ENCODE results near the gene OSCAR.
A peak's percentile ranks its signal among the peaks of the same experiment; 100 is the strongest.

OSCAR gene

DNA sequence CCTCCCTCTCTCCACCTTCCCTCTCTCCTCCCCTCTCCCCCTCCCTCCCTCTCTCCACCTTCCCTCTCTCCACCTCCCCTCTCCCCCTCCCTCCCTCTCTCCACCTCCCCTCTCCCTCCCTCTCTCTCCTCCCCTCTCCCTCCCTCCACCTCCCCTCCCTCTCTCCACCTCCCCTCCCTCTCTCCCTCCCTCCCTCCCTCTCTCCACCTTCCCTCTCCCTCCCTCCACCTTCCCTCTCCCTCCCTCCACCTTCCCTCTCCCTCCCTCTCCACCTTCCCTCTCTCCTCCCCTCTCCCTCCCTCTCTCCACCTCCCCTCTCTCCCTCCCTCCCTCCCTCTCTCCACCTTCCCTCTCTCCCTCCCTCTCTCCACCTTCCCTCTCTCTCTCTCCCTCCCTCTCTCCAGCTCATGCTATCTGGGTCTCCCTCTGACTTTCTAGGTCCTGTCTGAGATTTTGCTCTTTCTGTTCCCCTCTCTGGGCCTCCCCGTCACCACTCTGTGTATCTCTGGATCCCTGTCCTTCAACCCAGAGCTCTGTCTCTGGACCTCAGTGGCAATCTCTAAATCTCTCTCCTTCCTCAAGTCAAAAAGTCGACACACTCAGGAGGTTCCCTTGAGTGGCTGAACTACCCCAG lies 33.5 kb upstream of the OSCAR start:
- no peak for DNase-seq
- TF ChIP-seq GATA1 (IDR thresholded peaks at IDR 0.05; ENCODE audit: low read depth, low read length) (no peak), POLR2A (IDR thresholded peaks at IDR 0.05; ENCODE audit: low read length) (no peak)

- peak; percentile 23 to 35 for DNase-seq
- TF ChIP-seq POLR2A (IDR thresholded peaks at IDR 0.05; ENCODE audit: low read length): no peak
- TF ChIP-seq GATA1 (IDR thresholded peaks at IDR 0.05; ENCODE audit: low read depth, low read length): no peak
Measured at GRCh38 chr19:54133312-54133956, 32.8 kb upstream of the OSCAR start.

DNA sequence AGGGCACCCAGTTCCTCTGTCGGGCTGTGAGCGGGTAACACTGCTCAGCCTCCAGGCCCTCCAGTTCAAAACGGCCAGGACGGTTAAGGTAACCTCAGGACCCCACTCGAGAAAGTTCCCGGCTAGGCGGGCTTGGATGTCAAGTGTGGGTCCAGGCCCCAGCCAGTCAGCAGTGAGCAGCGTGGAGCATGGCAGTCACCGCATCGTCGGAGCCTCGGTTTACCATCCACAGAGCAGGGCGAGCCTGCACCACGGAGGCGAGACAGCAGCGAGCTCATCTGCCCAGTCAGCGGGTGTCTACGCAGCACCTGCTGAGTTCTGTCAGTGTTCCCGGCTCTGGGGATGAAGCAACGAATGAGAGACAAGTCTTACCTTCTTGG lies 29.0 kb upstream of the OSCAR start:
- no peak for TF ChIP-seq POLR2A (IDR thresholded peaks at IDR 0.05; ENCODE audit: low read length)
- TF ChIP-seq GATA1 (IDR thresholded peaks at IDR 0.05; ENCODE audit: low read depth, low read length): no peak
- no peak for DNase-seq

DNA sequence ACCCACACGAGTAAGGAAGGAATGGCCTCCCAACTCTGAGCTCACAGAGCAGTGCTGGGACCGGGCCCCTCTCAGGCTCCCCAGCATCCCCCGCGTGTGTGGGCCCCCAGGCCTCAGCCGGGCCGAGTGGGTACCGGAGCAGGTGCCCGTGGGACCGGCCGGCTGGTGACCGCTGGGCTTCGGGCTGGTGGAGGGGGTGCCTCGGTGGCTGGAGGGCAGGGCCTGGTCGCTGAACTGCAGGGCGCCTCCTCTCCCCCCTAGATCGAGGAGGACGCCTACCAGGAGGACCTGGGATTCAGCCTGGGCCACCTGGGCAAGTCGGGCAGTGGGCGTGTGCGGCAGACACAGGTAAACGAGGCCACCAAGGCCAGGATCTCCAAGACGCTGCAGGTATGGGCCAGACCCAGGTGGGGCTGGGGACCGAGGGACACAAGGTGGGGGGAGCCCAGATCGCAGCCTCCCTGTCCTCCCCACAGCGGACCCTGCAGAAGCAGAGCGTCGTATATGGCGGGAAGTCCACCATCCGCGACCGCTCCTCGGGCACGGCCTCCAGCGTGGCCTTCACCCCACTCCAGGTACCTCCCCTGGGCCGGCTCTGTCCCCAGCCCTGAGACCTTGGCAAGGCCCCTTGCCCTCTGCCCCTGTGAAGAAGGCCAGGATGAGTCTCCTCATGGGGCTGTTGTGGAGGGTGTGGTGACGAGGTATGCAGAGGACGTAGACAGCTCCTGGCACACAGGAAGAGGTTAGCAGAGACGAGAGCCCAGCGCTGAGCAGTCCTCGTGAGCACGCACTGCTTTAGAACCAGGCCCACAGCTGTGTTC lies 28.4 kb upstream of the OSCAR start:
- no peak for DNase-seq
- TF ChIP-seq GATA1 (IDR thresholded peaks at IDR 0.05; ENCODE audit: low read depth, low read length) (no peak), POLR2A (IDR thresholded peaks at IDR 0.05; ENCODE audit: low read length) (no peak)

DNA sequence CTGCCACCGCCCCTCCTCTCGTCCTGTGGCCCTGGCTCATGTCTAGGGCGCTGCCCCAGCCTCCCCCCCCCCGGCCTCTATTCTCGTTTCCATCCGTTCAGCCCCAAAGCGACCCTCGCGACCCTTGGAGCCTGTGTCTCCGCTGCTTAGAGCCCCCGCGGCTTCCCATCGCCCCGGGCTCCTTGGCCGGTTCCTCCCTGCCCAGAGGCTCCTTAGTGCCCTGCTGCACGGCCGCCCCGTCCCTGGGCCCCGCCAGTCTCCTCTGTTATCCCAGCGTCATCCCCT lies 27.8 kb upstream of the OSCAR start:
- TF ChIP-seq GATA1 (IDR thresholded peaks at IDR 0.05; ENCODE audit: low read depth, low read length) (no peak), POLR2A (IDR thresholded peaks at IDR 0.05; ENCODE audit: low read length) (no peak)
- no peak for DNase-seq

DNA sequence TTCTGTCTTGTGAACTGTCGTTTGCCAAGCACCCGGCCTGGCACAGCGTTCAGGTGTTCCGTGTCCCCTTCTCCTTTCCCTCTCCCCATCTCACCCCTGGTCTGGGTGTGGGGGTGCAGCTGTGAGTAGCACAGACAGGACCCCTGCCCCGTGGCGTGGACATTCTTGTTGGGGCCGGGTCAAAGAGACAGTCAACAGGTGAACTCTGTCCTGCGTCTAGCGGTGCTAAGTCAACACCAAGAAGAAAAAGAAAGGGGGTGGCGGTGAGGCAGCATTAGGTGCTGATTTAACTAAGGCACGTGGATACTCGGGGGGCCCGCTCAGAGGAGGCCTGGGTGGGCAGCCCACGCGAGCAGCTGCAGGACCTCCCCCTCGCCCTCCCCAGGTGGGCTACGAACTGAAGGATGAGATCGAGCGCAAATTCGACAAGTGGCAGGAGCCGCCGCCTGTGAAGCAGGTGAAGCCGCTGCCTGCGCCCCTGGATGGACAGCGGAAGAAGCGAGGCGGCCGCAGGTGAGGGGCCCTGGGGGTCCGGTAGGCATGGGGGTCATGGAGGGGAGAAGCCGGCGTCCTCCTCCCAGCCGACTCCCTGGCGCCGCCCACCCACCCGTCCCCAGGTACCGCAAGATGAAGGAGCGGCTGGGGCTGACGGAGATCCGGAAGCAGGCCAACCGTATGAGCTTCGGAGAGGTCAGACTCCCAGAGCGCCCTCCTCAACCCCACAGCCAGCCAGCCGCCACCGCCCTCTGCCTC lies 27.3 kb upstream of the OSCAR start:
- TF ChIP-seq GATA1 (IDR thresholded peaks at IDR 0.05; ENCODE audit: low read depth, low read length): no peak
- TF ChIP-seq POLR2A (IDR thresholded peaks at IDR 0.05; ENCODE audit: low read length): no peak
- DNase-seq: no peak

- DNase-seq: no peak
- no peak for TF ChIP-seq POLR2A (IDR thresholded peaks at IDR 0.05; ENCODE audit: low read length)
- no peak for TF ChIP-seq GATA1 (IDR thresholded peaks at IDR 0.05; ENCODE audit: low read depth, low read length)
Measured at GRCh38 chr19:54125713-54126112, 25.1 kb upstream of the OSCAR start.

GRCh38 chr19:54124393-54124792 lies 23.8 kb upstream of the OSCAR start:
- DNase-seq: no peak
- TF ChIP-seq GATA1 (IDR thresholded peaks at IDR 0.05; ENCODE audit: low read depth, low read length): no peak
- TF ChIP-seq POLR2A (IDR thresholded peaks at IDR 0.05; ENCODE audit: low read length): no peak

DNA sequence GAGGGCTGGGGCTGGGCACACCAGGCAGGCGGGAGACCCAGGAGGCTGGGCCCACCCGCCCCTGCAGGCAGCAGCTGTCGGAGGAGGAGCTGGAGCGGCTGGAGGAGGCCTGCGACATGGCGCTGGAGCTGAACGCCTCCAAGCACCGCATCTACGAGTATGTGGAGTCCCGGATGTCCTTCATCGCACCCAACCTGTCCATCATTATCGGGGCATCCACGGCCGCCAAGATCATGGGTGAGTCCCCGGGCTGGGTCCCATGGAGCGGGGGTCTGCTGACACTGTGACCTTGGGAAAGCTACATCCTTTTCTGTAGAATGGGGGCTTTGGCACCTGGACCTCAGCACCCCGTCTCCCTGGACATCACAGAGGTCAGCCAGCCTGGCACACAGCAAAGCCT lies 23.1 kb upstream of the OSCAR start:
- TF ChIP-seq POLR2A (IDR thresholded peaks at IDR 0.05; ENCODE audit: low read length): no peak
- no peak for TF ChIP-seq GATA1 (IDR thresholded peaks at IDR 0.05; ENCODE audit: low read depth, low read length)
- DNase-seq: no peak

DNA sequence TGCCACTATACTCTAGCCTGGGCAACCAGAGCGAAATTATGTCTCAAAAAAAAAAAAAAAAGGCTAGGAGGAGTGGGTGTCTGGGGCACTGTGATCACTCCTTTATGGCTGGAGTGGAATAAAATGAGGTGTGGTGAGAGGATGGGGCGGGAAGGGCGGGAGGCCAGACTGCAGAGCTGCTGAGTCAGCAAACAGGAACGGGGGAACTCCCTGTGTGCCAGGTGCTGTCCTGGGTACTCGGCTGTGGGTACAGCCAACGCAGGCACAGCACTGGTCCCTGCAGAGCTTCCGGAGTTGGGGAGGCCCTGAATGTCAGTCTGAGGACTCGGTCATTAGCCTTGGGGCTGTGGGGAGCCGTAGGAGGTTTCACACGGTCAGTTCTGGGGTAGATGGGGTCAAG lies 20.7 kb upstream of the OSCAR start:
- no peak for DNase-seq
- no peak for TF ChIP-seq POLR2A (IDR thresholded peaks at IDR 0.05; ENCODE audit: low read length)
- no peak for TF ChIP-seq GATA1 (IDR thresholded peaks at IDR 0.05; ENCODE audit: low read depth, low read length)

GRCh38 chr19:54115109-54116063 lies 14.8 kb upstream of the OSCAR start, which contains the start of the genes PRPF31 and TFPT:
PRPF31 (plus strand) TSS chr19:54115754; CDS start chr19:54118279, 2,525 bp downstream.
TFPT (minus strand) TSS chr19:54115657; CDS start chr19:54115269, 388 bp downstream.
- TF ChIP-seq GATA1 (IDR thresholded peaks at IDR 0.05; ENCODE audit: low read depth, low read length) (no peak), POLR2A (IDR thresholded peaks at IDR 0.05; ENCODE audit: low read length) (peak; percentile 84)
- DNase-seq: peak; percentile 98 to 99

- DNase-seq: no peak
- TF ChIP-seq GATA1 (IDR thresholded peaks at IDR 0.05; ENCODE audit: low read depth, low read length) (no peak), POLR2A (IDR thresholded peaks at IDR 0.05; ENCODE audit: low read length) (peak; percentile 32)
Measured at GRCh38 chr19:54114340-54115108, 13.9 kb upstream of the OSCAR start.

Measured in erythroblast (primary cell).